HepG2 (cell line): ENCODE results near the gene ZNF174. TPM values are rescaled to one million over a fixed set of nuclear protein-coding genes. Genes with fewer than 3 reads are reported as not detected.
A peak's percentile ranks its signal among the peaks of the same experiment; 100 is the strongest.

ENCODE experiments used
- BRD4 ChIP-seq: sonication (generic); formaldehyde crosslinking; IDR thresholded peaks from 2 replicates; pipeline ENCODE4 v1.4.0; 2020; ENCODE audit warnings: missing genetic modification reagents
- CREM ChIP-seq, 2 experiments: sonication (generic) in 1 of 2; formaldehyde crosslinking in 1 of 2; IDR thresholded peaks; 2 replicates each; pipeline versions ENCODE4 v1.4.0 to v1.6.1; 2016 to 2020; ENCODE audit warnings: antibody characterized with exemption in 1 of 2, mild to moderate bottlenecking in 1 of 2, missing genetic modification reagents in 1 of 2
- ELF3 ChIP-seq: IDR thresholded peaks from 2 replicates; pipeline ENCODE4 v1.6.1; 2016; ENCODE audit warnings: missing genetic modification reagents, missing compliant biosample characterization
- FOXK1 ChIP-seq: sonication (generic); formaldehyde crosslinking; IDR thresholded peaks from 2 replicates; pipeline ENCODE4 v1.4.0; 2020; ENCODE audit warnings: low read depth, missing genetic modification reagents, borderline replicate concordance
- FOXP1 ChIP-seq, 2 experiments: fragments of 450-650 bp in 1 of 2; IDR thresholded peaks; 2 replicates each; pipeline ENCODE4 v1.6.1; 2017 to 2018; ENCODE audit warnings: antibody characterized with exemption in 1 of 2
- GFI1 ChIP-seq: sonication (generic); formaldehyde crosslinking; IDR thresholded peaks from 2 replicates; pipeline ENCODE4 v1.5.0; 2020; ENCODE audit warnings: missing genetic modification reagents, mild to moderate bottlenecking, borderline replicate concordance
- KAT2B ChIP-seq: fragments of 150-350 bp; IDR thresholded peaks from 2 replicates; pipeline ENCODE4 v1.6.1; 2014; ENCODE audit warnings: low read depth, low read length, borderline replicate concordance
- KAT7 ChIP-seq: IDR thresholded peaks from 2 replicates; pipeline ENCODE4 v1.6.1; 2018; ENCODE audit warnings: borderline replicate concordance, missing compliant biosample characterization
- KDM1A ChIP-seq: IDR thresholded peaks from 2 replicates; pipeline ENCODE4 v1.6.1; 2016; ENCODE audit warnings: missing compliant biosample characterization
- LCORL ChIP-seq, 2 experiments: fragments of 450-650 bp in 1 of 2; sonication (generic) in 1 of 2; formaldehyde crosslinking in 1 of 2; IDR thresholded peaks; 2 replicates each; pipeline versions ENCODE4 v1.5.0 to v1.6.1; 2017 to 2020; ENCODE audit warnings: antibody characterized with exemption in 1 of 2, missing genetic modification reagents in 1 of 2
- NR2F1 ChIP-seq, 2 experiments: fragments of 450-650 bp in 1 of 2; formaldehyde crosslinking in 1 of 2; IDR thresholded peaks; 2 replicates each; pipeline versions ENCODE4 v1.5.0 to v1.6.1; 2016 to 2020; ENCODE audit warnings: mild to moderate bottlenecking in 1 of 2, missing compliant biosample characterization in 1 of 2, missing genetic modification reagents in 1 of 2, moderate library complexity in 1 of 2
- POGZ ChIP-seq: sonication (generic); formaldehyde crosslinking; IDR thresholded peaks from 2 replicates; pipeline ENCODE4 v1.4.0; 2020; ENCODE audit warnings: mild to moderate bottlenecking, missing genetic modification reagents
- SP1 ChIP-seq, 2 experiments: fragments of 450-650 bp in 1 of 2; sonication (generic) in 1 of 2; formaldehyde crosslinking in 1 of 2; IDR thresholded peaks; 2 replicates each; pipeline versions ENCODE4 v1.4.0 to v1.6.1; 2016 to 2020; ENCODE audit warnings: missing genetic modification reagents in 1 of 2
- SP5 ChIP-seq: IDR thresholded peaks from 2 replicates; pipeline ENCODE4 v1.6.1; 2016; ENCODE audit warnings: low read depth, borderline replicate concordance
- TEAD2 ChIP-seq: sonication (generic); formaldehyde crosslinking; IDR thresholded peaks from 2 replicates; pipeline ENCODE4 v1.9.0; 2021; ENCODE audit warnings: missing genetic modification reagents
- ZBTB42 ChIP-seq: sonication (generic); formaldehyde crosslinking; IDR thresholded peaks from 2 replicates; pipeline ENCODE4 v1.5.0; 2020; ENCODE audit warnings: mild to moderate bottlenecking, missing genetic modification reagents
- ZNF10 ChIP-seq: sonication (generic); formaldehyde crosslinking; IDR thresholded peaks from 2 replicates; pipeline ENCODE4 v1.4.0; 2020; ENCODE audit warnings: mild to moderate bottlenecking, low read depth, missing genetic modification reagents, borderline replicate concordance
- ZNF205 ChIP-seq: IDR thresholded peaks from 2 replicates; pipeline ENCODE4 v1.6.1; 2018; ENCODE audit warnings: missing biosample characterization, missing genetic modification reagents
- ZNF337 ChIP-seq: sonication (generic); formaldehyde crosslinking; IDR thresholded peaks from 2 replicates; pipeline ENCODE4 v1.5.1; 2020; ENCODE audit warnings: missing genetic modification reagents, low read depth, mild to moderate bottlenecking, borderline replicate concordance
- ZNF550 ChIP-seq: sonication (generic); formaldehyde crosslinking; IDR thresholded peaks from 2 replicates; pipeline ENCODE4 v1.4.0; 2020; ENCODE audit warnings: mild to moderate bottlenecking, missing genetic modification reagents, borderline replicate concordance
- ZNF558 ChIP-seq: sonication (generic); formaldehyde crosslinking; IDR thresholded peaks from 2 replicates; pipeline ENCODE4 v1.9.0; 2022; ENCODE audit warnings: mild to moderate bottlenecking, missing genetic modification reagents, borderline replicate concordance
- ZNF616 ChIP-seq: sonication (generic); formaldehyde crosslinking; IDR thresholded peaks from 2 replicates; pipeline ENCODE4 v1.5.0; 2020; ENCODE audit warnings: low read depth, mild to moderate bottlenecking, missing genetic modification reagents
- ZNF670 ChIP-seq: sonication (generic); formaldehyde crosslinking; IDR thresholded peaks from 2 replicates; pipeline ENCODE4 v1.8.0; 2022; ENCODE audit warnings: mild to moderate bottlenecking, missing genetic modification reagents, borderline replicate concordance
- polyA plus RNA-seq, 8 experiments: library from polyadenylated mRNA; depleted of rRNA in 3 of 8; stranded (reverse) in 7 of 8; unstranded in 1 of 8; fragments of >200 nt; fragmentation: Illumina TruSeq in 4 of 8; extraction: Trizol in 4 of 8; gene quantifications; 2 replicates each; pipeline versions ENCODE4 v1.2.1 to v1.2.3, GENCODE V29; 2011 to 2016; ENCODE audit warnings: low read depth in 4 of 8, missing spikeins in 1 of 8, mixed read lengths in 1 of 8; ENCODE audit not compliant: insufficient read depth in 1 of 8
- total RNA-seq, 5 experiments: library from RNA; depleted of rRNA; stranded (reverse); fragments of >200 nt; fragmentation: Illumina TruSeq; extraction: Trizol; gene quantifications; 2 replicates each; pipeline ENCODE4 v1.2.3, GENCODE V29; 2016; ENCODE audit warnings: low read depth in 1 of 5
- TF ChIP-seq, protein P1 (sequence below): sonication (generic); formaldehyde crosslinking; IDR thresholded peaks from 2 replicates; pipeline ENCODE4 v1.8.0; 2022; ENCODE audit warnings: missing genetic modification reagents, mild to moderate bottlenecking, borderline replicate concordance
- TF ChIP-seq, protein P2 (sequence below): sonication (generic); formaldehyde crosslinking; IDR thresholded peaks from 2 replicates; pipeline ENCODE4 v1.4.0; 2020; ENCODE audit warnings: missing genetic modification reagents
- TF ChIP-seq, protein P3 (sequence below): sonication (generic); formaldehyde crosslinking; IDR thresholded peaks from 2 replicates; pipeline ENCODE4 v1.4.0; 2020; ENCODE audit warnings: missing genetic modification reagents

ZNF174 gene
- total and polyA plus RNA-seq, 2 of the 13 experiments (the other 11 are each of a cell fraction or from before 2014, with no cell fraction given) = 8.3 to 10.6 TPM

DNA sequence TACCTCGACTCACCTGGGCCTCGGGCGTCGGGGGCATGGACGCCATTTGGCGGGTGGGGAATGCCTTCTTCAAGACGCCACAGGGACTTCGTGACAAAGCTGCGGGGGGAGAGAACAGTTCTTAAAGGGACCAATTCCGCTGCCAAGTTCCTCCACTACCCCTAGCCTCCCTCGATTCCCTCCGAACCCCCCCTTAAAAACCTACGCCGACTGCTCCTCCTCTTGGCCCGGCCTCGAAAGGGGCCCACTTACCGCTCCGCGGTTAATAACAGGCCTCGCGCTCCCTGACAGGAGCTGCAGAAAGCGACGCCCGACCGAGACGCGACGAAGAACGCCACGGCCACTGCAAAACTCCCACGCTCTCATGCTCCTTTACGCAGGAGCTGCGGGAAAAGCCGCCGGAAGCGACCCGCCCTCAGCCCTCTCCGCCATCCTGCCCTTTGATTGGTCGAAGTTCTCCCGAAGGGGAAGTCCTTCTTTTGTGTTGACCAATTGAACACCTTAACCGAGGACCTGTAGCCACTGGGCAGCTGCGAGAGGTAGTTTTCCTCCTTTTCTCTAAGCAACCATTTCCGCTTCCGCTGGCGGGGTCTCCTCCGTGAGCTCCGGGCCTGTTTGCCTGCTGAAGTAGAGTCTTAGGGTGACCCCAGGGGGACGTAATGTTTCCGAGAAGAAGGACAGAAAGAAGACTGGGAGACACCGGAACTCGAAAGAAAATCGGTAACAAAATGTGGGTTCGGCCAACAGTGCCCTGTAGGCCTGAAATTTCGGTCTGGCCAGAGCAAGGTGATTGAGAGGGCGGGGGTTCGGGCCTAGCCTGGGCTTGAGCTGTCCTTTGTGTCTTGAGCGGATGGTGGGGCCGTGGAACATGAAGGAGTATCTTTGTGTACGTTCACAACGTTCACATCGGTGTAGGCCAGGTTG lies 42.4 kb downstream of the ZNF174 start, which contains the start of the genes NAA60 and ZNF597 (continued):
- TF ChIP-seq FOXP1 (IDR thresholded peaks at IDR 0.05) (no peak), FOXP1 (CRISPR knock-in tag; IDR thresholded peaks at IDR 0.05) (no peak), KDM1A (no peak), TEAD2 (no peak), ZNF205 (no peak), ZNF10 (CRISPR knock-in tag) (no peak), ZBTB42 (CRISPR knock-in tag) (no peak), GFI1 (no peak), KAT7 (CRISPR knock-in tag) (no peak), ZNF558 (CRISPR knock-in tag) (0 out of 2 replicates have a peak, but pooled peaks have one; percentile 56), ZNF337 (no peak), POGZ (CRISPR knock-in tag) (no peak), FOXK1 (no peak), ZNF670 (no peak), LCORL (IDR thresholded peaks at IDR 0.05) (no peak), LCORL (CRISPR knock-in tag; IDR thresholded peaks at IDR 0.05) (no peak), BRD4 (CRISPR knock-in tag) (no peak), NR2F1 (CRISPR knock-in tag; IDR thresholded peaks at IDR 0.05) (no peak), SP5 (CRISPR knock-in tag) (no peak), ZNF550 (CRISPR knock-in tag) (no peak), ZNF616 (no peak), SP1 (IDR thresholded peaks at IDR 0.05) (no peak), SP1 (CRISPR knock-in tag; IDR thresholded peaks at IDR 0.05) (no peak), ELF3 (CRISPR knock-in tag) (no peak), KAT2B (no peak), CREM (IDR thresholded peaks at IDR 0.05) (peak; percentile 21; the same call in 1 of the 2 replicates), CREM (CRISPR knock-in tag; IDR thresholded peaks at IDR 0.05) (no peak)
- TF ChIP-seq, protein P1, sequence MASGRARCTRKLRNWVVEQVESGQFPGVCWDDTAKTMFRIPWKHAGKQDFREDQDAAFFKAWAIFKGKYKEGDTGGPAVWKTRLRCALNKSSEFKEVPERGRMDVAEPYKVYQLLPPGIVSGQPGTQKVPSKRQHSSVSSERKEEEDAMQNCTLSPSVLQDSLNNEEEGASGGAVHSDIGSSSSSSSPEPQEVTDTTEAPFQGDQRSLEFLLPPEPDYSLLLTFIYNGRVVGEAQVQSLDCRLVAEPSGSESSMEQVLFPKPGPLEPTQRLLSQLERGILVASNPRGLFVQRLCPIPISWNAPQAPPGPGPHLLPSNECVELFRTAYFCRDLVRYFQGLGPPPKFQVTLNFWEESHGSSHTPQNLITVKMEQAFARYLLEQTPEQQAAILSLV (CRISPR knock-in tag) = no peak
- TF ChIP-seq, protein P2, sequence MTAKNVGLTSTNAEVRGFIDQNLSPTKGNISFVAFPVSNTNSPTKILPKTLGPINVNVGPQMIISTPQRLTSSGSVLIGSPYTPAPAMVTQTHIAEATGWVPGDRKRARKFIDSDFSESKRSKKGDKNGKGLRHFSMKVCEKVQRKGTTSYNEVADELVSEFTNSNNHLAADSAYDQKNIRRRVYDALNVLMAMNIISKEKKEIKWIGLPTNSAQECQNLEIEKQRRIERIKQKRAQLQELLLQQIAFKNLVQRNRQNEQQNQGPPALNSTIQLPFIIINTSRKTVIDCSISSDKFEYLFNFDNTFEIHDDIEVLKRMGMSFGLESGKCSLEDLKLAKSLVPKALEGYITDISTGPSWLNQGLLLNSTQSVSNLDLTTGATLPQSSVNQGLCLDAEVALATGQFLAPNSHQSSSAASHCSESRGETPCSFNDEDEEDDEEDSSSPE (CRISPR knock-in tag) = no peak
- TF ChIP-seq, protein P3, sequence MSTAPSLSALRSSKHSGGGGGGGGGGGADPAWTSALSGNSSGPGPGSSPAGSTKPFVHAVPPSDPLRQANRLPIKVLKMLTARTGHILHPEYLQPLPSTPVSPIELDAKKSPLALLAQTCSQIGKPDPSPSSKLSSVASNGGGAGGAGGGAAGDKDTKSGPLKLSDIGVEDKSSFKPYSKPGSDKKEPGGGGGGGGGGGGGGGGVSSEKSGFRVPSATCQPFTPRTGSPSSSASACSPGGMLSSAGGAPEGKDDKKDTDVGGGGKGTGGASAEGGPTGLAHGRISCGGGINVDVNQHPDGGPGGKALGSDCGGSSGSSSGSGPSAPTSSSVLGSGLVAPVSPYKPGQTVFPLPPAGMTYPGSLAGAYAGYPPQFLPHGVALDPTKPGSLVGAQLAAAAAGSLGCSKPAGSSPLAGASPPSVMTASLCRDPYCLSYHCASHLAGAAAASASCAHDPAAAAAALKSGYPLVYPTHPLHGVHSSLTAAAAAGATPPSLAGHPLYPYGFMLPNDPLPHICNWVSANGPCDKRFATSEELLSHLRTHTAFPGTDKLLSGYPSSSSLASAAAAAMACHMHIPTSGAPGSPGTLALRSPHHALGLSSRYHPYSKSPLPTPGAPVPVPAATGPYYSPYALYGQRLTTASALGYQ (CRISPR knock-in tag) = no peak
